Astrocyte (in vitro differentiated cells and primary cell): ENCODE results near the gene GRIK3.

Experiments used
- CTCF ChIP-seq: IDR thresholded peaks from 2 replicates; pipeline ENCODE4 v1.5.1; 2011; ENCODE audit warnings: low read depth, mild to moderate bottlenecking, inconsistent platforms, low read length, moderate library complexity; ENCODE audit not compliant: insufficient read depth
- EZH2 ChIP-seq: IDR thresholded peaks from 2 replicates; pipeline ENCODE4 v1.6.1; 2012; ENCODE audit warnings: mild to moderate bottlenecking, low read length, inconsistent platforms; ENCODE audit not compliant: insufficient read depth

GRCh38 chr1:36781098-36781497 lies 253.2 kb downstream of the GRIK3 start:
- TF ChIP-seq CTCF (no peak), EZH2 (no peak)
